Upper lobe of right lung (tissue), 1 donor: ENCODE results near the gene PHF2. TPM values are rescaled to one million over a fixed set of nuclear protein-coding genes. Genes with fewer than 3 reads are reported as not detected.

Experiments used
- ATAC-seq: fragments of 200-7000 bp; cut with Tn5 transposase; one replicate; pipeline ENCODE4 v1.9.1; 2020; ENCODE audit warnings: mild to moderate bottlenecking, moderate library complexity
- DNase-seq: peaks from one replicate; pipeline ENCODE4 v3.0.0-alpha.2; 2020
- H3K27ac ChIP-seq: fragments of 200-600 bp; one replicate; pipeline ENCODE4 v1.8.0; 2022
- H3K27me3 ChIP-seq: fragments of 200-600 bp; one replicate; pipeline ENCODE4 v1.8.0; 2022; ENCODE audit warnings: mild to moderate bottlenecking
- H3K36me3 ChIP-seq: fragments of 200-600 bp; one replicate; pipeline ENCODE4 v1.8.0; 2022
- H3K4me1 ChIP-seq: fragments of 200-600 bp; one replicate; pipeline ENCODE4 v1.8.0; 2022
- H3K4me3 ChIP-seq: fragments of 200-600 bp; one replicate; pipeline ENCODE4 v1.8.0; 2022; ENCODE audit warnings: mild to moderate bottlenecking
- H3K9me3 ChIP-seq: fragments of 200-600 bp; one replicate; pipeline ENCODE4 v1.8.0; 2022
- CTCF ChIP-seq: fragments of 200-600 bp; IDR thresholded peaks from one replicate; pipeline ENCODE4 v1.8.0; 2022; ENCODE audit warnings: antibody characterized with exemption
- intact Hi-C: fragments of 100-400 bp; cut with DNase I; formaldehyde crosslinking; loops from one replicate; pipeline ENCODE4 v1.11.0; 2022
- total RNA-seq: library from RNA; stranded (reverse); fragmentation: NEBNext Ultra II Directional; extraction: Animal tissue kit (Norgen Biotek cat#: 25700); gene quantifications from one replicate; pipeline ENCODE4 v1.2.1, GENCODE V29; 2021
- donor health status: DM: no; HTN: yes; CAD: no; lungs with severe emphysema.

The PHF2 gene
- total RNA-seq, 1 donor from 2014 or later = 37.0 TPM

- no peak for ATAC-seq
- DNase-seq = peak; percentile 45
- H3K27ac ChIP-seq = no peak overlapping the region
- no peaks in the 10 kb centered on the region for H3K4me1 ChIP-seq
- H3K9me3 ChIP-seq = no peaks in the 10 kb centered on the region
- intact Hi-C loops = no loop called here
- no peak overlapping the region for H3K4me3 ChIP-seq
- H3K36me3 ChIP-seq = peaks cover 73% of the 10 kb centered on the region
- no peak for TF ChIP-seq CTCF
- no peaks in the 10 kb centered on the region for H3K27me3 ChIP-seq
Observed at GRCh38 chr9:93646640-93647178, 70.3 kb downstream of the PHF2 start.

- DNase-seq = peak; percentile 32
- H3K4me3 ChIP-seq = no peak overlapping the region
- ATAC-seq = no peak
- no peak for TF ChIP-seq CTCF
- intact Hi-C loops = no loop called here
- no peaks in the 10 kb centered on the region for H3K4me1 ChIP-seq
- H3K27me3 ChIP-seq = no peaks in the 10 kb centered on the region
- no peaks in the 10 kb centered on the region for H3K9me3 ChIP-seq
- peaks cover 85% of the 10 kb centered on the region for H3K36me3 ChIP-seq
- H3K27ac ChIP-seq = no peak overlapping the region
Observed at GRCh38 chr9:93648181-93648580, 71.8 kb downstream of the PHF2 start.

GRCh38 chr9:93648836-93649235 is 72.5 kb downstream of the PHF2 start:
- Histone ChIP-seq H3K27me3 (no peaks in the 10 kb centered on the region), H3K4me3 (no peak overlapping the region), H3K4me1 (no peaks in the 10 kb centered on the region), H3K36me3 (peaks cover 86% of the 10 kb centered on the region), H3K9me3 (no peaks in the 10 kb centered on the region), H3K27ac (no peak overlapping the region)
- DNase-seq = peak; percentile 45
- no peak for TF ChIP-seq CTCF
- intact Hi-C loops = no loop called here
- no peak for ATAC-seq

GRCh38 chr9:93649610-93650261 is 73.4 kb downstream of the PHF2 start:
- ATAC-seq (no peak), DNase-seq (peak; percentile 10)
- Histone ChIP-seq H3K4me3 (no peak overlapping the region), H3K36me3 (peaks cover 86% of the 10 kb centered on the region), H3K9me3 (no peaks in the 10 kb centered on the region), H3K4me1 (no peaks in the 10 kb centered on the region), H3K27ac (no peak overlapping the region), H3K27me3 (no peaks in the 10 kb centered on the region)
- intact Hi-C loops = no loop called here
- TF ChIP-seq CTCF = no peak

- TF ChIP-seq CTCF = no peak
- peaks cover 86% of the 10 kb centered on the region for H3K36me3 ChIP-seq
- H3K27ac ChIP-seq = no peak overlapping the region
- H3K27me3 ChIP-seq = no peaks in the 10 kb centered on the region
- no peak overlapping the region for H3K4me3 ChIP-seq
- no peaks in the 10 kb centered on the region for H3K4me1 ChIP-seq
- ATAC-seq (no peak), DNase-seq (peak; percentile 55)
- no peaks in the 10 kb centered on the region for H3K9me3 ChIP-seq
- intact Hi-C loops = no loop called here
Observed at GRCh38 chr9:93650448-93650847, 74.1 kb downstream of the PHF2 start.
